ENCODE measurements around the gene GABBR1.

Gene GABBR1

GRCh38 chr6:29561606-29562181 is 71.3 kb downstream of the GABBR1 start:
- DNase-seq = no peak

- DNase-seq = no peak
Measured at GRCh38 chr6:29561091-29561490, 71.9 kb downstream of the GABBR1 start.

GRCh38 chr6:29559524-29560287 is 73.3 kb downstream of the GABBR1 start, which contains the start of gene UBD:
Gene UBD, minus strand, starts transcription at chr6:29559732. Its CDS starts 31 bp downstream, at chr6:29559701.
- DNase-seq = no peak

GRCh38 chr6:29558439-29559079 is 74.4 kb downstream of the GABBR1 start:
- DNase-seq = no peak

- no peak for DNase-seq
Measured at GRCh38 chr6:29557320-29557719, 75.7 kb downstream of the GABBR1 start.

GRCh38 chr6:29554764-29555163 is 78.2 kb downstream of the GABBR1 start:
- no peak for DNase-seq

- DNase-seq = peak; percentile 36
Measured at GRCh38 chr6:29553268-29554057, 79.5 kb downstream of the GABBR1 start.

GRCh38 chr6:29552512-29553051 is 80.4 kb downstream of the GABBR1 start:
- peak; percentile 41 for DNase-seq

- no peak for DNase-seq
Measured at GRCh38 chr6:29547573-29547972, 85.4 kb downstream of the GABBR1 start.

- no peak for DNase-seq
Measured at GRCh38 chr6:29537714-29538403, 95.1 kb downstream of the GABBR1 start.

GRCh38 chr6:29532320-29532951 is 100.5 kb downstream of the GABBR1 start:
- no peak for DNase-seq

GRCh38 chr6:29531668-29532067 is 101.3 kb downstream of the GABBR1 start:
- DNase-seq = no peak

GRCh38 chr6:29530671-29531310 is 102.2 kb downstream of the GABBR1 start:
- DNase-seq = no peak

- DNase-seq = no peak
Measured at GRCh38 chr6:29529956-29530355, 103.0 kb downstream of the GABBR1 start.

- DNase-seq = no peak
Measured at GRCh38 chr6:29528988-29529560, 103.9 kb downstream of the GABBR1 start.

GRCh38 chr6:29528300-29528931 is 104.6 kb downstream of the GABBR1 start:
- no peak for DNase-seq

GRCh38 chr6:29527564-29527963 is 105.4 kb downstream of the GABBR1 start:
- DNase-seq = no peak

GRCh38 chr6:29527126-29527525 is 105.9 kb downstream of the GABBR1 start:
- no peak for DNase-seq

- no peak for DNase-seq
Measured at GRCh38 chr6:29525311-29525639, 107.7 kb downstream of the GABBR1 start.
